Left forelimb (tissue), 1 donor: ENCODE data around the gene ZNF425.
"Not testable (repeated sequence)": the region's sequence is repeated elsewhere in the genome, so short reads cannot be mapped to it uniquely, and the experiment has no call there.

Source experiments
- DNase-seq: peaks from one replicate; pipeline ENCODE4 v3.0.0-alpha.2; 2018; ENCODE audit warnings: low spot score

The ZNF425 gene

DNA sequence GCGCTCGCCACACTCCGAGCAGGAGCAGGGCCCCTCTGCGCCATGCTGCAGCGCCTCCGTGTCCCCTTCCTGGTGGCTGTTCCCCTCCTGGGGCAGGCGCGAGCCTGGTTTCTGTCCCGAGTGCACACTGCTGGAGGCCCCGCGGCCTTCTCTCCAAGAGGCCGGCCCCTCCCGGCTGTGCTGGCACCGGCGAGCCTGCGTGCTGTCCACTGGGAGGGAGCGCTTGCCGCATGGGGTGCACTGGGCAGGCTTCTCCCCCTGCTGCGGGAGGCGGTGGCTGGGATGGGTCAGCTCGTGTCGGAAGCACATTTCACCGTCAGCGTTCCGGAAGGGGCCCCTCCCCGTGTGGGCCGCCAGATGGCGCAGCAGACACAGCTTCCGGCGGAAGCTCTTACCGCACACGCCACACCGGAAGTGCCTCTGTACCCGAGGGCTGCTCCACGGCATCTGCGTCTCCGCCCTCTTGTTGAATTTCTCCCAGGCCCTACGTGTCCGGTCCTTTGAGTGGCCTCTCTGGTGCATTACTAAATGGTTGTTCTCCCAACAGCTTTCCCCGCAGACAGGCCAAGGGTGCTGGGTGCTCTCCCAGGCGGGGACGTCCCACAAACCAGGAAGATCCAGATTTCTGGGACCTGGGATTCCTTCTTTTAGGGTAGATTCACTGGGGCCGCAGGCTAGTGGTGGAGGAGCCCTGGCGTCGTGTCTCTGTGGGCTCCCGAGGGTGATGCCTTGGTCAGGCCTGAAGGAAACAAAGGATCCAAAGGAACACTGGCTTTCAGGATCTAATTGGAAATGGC is 54.3 kb downstream of the ZNF425 start:
- no peak for DNase-seq

GRCh38 chr7:149071182-149071635 is 54.9 kb downstream of the ZNF425 start:
- no peak for DNase-seq

- no peak for DNase-seq
Observed at GRCh38 chr7:149070372-149071125, 55.6 kb downstream of the ZNF425 start.

DNA sequence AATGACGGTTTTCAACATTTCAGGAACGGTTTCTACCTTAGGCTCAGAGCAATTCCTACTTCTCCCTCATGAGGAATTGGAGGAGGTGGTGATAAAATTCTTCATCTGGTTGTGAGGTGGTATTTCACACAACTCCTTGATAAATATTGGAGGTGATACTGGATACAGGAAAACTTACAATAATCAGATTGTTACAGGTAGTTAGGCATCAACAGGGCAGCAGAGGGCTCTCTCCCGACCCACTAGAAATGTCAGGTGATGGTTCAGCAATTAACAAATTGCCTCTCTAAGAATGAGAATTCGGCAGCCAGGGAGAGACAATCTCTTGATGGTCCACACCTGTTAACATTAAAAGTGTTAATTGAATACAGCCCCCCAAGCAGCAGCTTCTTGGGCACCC is 58.3 kb downstream of the ZNF425 start:
- no peak for DNase-seq

DNA sequence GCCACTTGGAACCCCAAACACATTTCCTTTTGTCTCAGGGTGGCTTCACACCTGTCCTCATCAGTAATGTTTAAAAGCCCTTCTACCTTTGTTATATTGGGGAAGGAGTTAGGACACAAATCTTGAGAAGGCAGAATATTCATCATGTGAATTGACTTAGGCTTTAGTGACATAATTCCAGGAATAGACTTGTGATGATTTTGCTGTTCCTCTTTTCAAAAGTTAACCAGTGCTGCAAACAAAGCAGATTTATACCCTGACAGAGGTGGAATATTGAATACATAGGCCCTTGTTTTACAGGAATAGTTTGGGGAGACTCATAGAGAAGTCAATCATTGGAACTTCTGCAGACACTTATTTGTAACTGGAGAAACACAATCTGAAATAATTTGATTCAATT is 62.6 kb downstream of the ZNF425 start:
- DNase-seq, result no peak

GRCh38 chr7:149062217-149062899 is 63.8 kb downstream of the ZNF425 start:
- not testable (repeated sequence) for DNase-seq

- DNase-seq, result no peak
Observed at GRCh38 chr7:149060156-149060555, 66.0 kb downstream of the ZNF425 start.

DNA sequence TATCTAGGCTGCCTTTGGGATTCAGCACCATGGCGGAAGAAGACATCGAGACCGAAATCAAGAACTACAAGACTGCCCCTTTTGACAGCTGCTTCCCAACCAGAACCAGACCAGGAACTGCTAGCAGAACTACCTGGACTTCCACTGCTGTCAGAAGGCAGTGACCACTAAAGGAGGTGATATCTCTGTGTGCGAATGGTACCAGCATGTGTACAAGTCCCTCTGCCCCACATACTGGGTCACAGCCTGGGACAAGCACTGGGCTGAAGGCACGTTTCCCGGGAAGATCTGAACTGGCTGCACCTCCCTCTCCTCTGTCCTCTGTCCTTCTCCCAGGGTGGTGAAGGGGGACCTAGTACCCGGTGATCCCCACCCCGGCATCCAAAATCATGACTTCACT is 72.2 kb downstream of the ZNF425 start:
- DNase-seq, result no peak

DNA sequence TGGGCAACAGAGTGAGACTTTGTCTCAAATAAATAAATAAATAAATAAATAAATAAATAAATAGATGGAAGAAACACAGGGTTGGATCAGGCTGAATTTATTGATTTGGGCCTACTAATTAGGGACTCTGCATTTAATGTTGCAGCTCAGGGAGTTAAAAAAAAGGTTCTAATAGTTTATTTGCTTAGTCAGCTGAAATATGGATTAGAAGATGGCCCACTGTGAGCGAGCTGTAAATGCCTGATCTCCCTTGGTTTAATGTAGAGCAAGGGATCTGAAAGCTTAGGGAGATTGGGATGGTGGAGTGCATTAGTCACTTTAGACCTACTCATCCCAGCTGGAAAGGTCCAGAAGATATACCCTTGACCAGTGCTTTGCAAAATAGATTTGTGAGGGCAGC is 72.7 kb downstream of the ZNF425 start:
- DNase-seq, result no peak
